Measurements from ENCODE around the gene FAM43B. TPM values are rescaled to one million over a fixed set of nuclear protein-coding genes. Genes with fewer than 3 reads are reported as not detected.
A peak's percentile ranks its signal among the peaks of the same experiment; 100 is the strongest.

FAM43B gene
- total RNA-seq, 1 donor = under 0.01 TPM

DNA sequence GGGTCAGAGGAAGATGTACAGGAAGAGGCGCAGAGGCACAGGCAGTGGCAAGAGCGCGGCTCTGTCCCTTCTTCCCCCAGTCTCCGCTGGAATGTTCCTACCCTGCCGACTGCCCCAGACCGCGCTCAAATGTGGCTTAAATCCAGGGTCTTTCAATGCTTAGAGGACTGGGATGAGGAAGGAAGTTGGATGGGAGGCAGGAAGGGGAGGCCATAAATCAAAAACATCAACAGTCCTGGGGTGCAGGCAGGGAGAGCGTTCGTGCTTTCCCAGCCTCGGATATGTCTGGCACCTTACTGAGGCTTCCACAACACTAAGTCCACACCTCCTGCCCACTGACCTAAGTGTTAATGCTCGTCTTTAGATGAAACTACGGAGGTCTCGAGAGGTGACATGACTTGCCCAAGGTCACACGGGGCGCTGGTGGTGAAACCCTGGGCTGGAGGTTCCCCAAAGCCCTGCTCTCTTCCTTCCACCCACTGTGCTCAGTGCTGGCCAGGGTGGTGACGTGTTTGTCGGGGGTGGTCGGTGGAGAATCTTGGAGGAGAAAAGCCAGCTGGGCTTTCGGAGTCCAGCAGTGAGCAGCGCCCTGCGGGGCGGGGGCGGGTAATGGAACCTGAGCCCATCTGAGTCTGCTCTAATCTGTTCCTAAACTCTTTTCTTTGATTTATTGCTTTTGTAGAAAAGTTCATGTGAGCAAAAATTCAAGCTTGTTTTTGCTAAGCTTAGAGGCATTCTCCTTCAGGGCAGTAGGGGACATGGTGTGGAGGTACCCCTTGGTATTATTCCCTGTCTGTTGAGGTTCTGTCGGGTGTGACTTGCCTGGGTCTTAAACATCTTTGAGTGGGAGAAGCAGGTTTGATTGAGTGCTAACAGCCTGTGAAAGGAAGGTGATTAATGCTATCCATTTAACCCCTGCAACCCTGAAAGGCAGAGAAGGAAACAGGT is 37.2 kb downstream of the FAM43B start:
- peak overlapping the region; percentile 46 for H3K4me3 ChIP-seq (ENCODE audit: low read depth, low read length)
- TF ChIP-seq, protein P1, sequence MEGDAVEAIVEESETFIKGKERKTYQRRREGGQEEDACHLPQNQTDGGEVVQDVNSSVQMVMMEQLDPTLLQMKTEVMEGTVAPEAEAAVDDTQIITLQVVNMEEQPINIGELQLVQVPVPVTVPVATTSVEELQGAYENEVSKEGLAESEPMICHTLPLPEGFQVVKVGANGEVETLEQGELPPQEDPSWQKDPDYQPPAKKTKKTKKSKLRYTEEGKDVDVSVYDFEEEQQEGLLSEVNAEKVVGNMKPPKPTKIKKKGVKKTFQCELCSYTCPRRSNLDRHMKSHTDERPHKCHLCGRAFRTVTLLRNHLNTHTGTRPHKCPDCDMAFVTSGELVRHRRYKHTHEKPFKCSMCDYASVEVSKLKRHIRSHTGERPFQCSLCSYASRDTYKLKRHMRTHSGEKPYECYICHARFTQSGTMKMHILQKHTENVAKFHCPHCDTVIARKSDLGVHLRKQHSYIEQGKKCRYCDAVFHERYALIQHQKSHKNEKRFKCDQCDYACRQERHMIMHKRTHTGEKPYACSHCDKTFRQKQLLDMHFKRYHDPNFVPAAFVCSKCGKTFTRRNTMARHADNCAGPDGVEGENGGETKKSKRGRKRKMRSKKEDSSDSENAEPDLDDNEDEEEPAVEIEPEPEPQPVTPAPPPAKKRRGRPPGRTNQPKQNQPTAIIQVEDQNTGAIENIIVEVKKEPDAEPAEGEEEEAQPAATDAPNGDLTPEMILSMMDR (IDR thresholded peaks at IDR 0.05; ENCODE audit: insufficient read depth, low read depth, low read length) = no peak
- peak; percentile 87 for DNase-seq (ENCODE audit: low read depth)

DNA sequence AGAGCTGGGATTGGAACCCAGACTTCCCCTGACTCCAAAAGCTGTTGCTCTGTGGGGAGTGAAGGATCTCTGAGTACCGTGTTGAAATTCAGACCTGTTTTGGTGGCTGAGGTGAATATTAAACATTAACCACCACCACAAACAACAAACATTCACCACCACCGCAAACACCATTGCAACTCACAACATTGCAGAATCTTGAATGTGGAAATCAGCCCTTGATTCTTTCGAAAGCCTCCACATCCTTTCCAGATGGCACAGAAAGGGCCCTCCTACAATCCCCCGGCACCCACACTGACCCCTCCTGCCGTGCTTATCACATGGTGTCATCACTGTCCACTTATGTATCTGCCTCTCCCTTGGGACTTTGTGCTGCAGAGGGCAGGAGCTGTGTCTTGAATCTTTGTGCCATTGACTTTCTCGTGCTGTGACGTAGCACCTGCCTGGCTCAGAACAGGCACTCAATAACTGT is 38.0 kb downstream of the FAM43B start:
- peak overlapping the region; percentile 29 for H3K4me3 ChIP-seq (ENCODE audit: low read depth, low read length)
- DNase-seq (ENCODE audit: low read depth) = peak; percentile 92

DNA sequence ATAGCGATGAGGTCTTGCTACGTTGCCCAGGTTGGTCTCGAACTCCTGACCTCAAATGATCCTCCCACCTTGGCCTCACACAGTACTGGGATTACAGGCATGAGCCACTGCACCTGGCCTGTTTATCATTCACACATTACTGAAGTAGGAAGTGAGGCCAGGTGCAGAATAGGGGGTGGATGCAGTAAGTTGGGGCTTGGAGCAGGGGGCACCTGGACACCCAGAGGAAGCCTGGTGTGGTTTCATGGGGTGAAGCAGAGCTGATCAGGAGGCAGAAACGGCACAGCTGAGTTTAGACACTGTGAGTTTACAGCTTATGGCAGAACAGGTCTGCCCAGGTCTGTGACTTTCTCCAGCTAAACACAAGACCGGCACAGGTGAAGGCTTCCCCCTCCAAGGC is 41.4 kb downstream of the FAM43B start:
- TF ChIP-seq, protein P1 (IDR thresholded peaks at IDR 0.05; ENCODE audit: insufficient read depth, low read depth, low read length) = no peak
- DNase-seq (ENCODE audit: low read depth) = no peak
- no peak overlapping the region for H3K4me3 ChIP-seq (ENCODE audit: low read depth, low read length)

More for the DNA sequence above, 38.0 kb downstream of the FAM43B start:
- TF ChIP-seq, protein P1 (IDR thresholded peaks at IDR 0.05; ENCODE audit: insufficient read depth, low read depth, low read length) = no peak

DNA sequence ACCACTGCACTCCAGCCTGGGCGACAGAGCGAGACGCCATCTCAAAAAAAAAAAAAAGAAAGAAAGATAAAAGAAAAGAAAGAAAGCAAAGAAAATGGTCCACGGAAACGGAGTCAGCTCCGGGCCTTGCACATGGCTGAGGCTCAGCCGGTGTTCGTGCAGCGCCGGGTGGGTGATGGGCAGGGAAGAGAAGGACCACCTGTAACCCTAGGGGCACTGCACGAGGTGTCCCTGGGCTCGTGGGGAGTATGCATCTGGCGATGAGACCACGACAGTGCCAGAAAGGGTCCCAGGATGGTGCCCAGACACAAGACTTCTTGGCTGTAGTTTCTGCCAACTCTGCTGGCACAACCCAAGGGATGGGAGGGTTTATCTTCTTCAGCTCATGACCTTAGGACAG is 42.4 kb downstream of the FAM43B start:
- TF ChIP-seq, protein P1 (IDR thresholded peaks at IDR 0.05; ENCODE audit: insufficient read depth, low read depth, low read length) = no peak
- DNase-seq (ENCODE audit: low read depth) = no peak
- no peak overlapping the region for H3K4me3 ChIP-seq (ENCODE audit: low read depth, low read length)

DNA sequence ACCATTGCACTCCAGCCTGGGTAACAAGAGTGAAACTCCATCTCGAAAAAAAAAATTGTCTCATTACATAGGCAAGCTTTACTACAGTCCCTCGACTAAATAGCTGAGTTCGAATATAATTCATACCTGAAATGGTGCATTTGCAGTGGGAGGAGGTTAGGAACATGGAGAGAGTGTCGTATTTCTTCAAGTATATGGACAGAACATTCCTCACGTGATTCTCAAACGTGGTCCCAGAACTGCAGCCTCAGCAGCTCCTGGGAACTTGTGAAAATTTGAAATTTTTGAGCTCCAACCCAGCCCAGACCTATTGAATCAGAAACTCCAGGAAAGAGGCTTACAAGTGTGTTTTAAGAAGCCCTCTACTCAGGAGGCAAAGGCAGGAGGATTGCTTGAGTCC is 43.7 kb downstream of the FAM43B start:
- TF ChIP-seq, protein P1 (IDR thresholded peaks at IDR 0.05; ENCODE audit: insufficient read depth, low read depth, low read length) = no peak
- DNase-seq (ENCODE audit: low read depth) = no peak
- H3K4me3 ChIP-seq (ENCODE audit: low read depth, low read length) = no peak overlapping the region

DNA sequence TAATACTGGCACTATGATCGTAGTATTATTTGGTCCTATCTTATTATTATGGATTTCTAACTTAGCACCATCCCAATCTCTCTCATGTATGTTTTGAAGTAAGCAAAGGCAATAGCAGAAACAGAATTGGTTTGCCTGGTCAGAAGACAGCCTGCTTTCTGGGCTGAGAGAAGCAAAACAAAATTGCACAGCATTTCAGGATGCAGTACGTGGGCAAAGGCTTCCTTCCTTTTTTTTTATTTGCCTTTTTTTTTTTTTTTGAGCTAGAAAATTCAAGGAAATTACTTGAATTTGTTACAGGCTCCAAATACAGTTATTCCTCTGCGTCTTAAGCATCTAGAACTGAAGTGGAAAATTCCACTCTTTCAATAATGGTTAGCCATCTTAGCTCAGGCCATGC is 45.3 kb downstream of the FAM43B start:
- TF ChIP-seq, protein P1 (IDR thresholded peaks at IDR 0.05; ENCODE audit: insufficient read depth, low read depth, low read length) = no peak
- no peak overlapping the region for H3K4me3 ChIP-seq (ENCODE audit: low read depth, low read length)
- no peak for DNase-seq (ENCODE audit: low read depth)
